GM21619 (cell line): ENCODE data around the gene LRRC7.

ENCODE experiments used
- ATAC-seq: cut with Tn5 transposase; IDR thresholded peaks from one replicate; pipeline ENCODE4 v1.9.1; 2021; ENCODE audit not compliant: unreplicated experiment

The LRRC7 gene

GRCh38 chr1:70153739-70154138 is 586.0 kb downstream of the LRRC7 start:
- ATAC-seq = no peak

- ATAC-seq = no peak
Measured at GRCh38 chr1:70156529-70157120, 588.9 kb downstream of the LRRC7 start.

- no peak for ATAC-seq
Measured at GRCh38 chr1:70164350-70164749, 596.6 kb downstream of the LRRC7 start.

- no peak for ATAC-seq
Measured at GRCh38 chr1:70168283-70168682, 600.6 kb downstream of the LRRC7 start.

- no peak for ATAC-seq
Measured at GRCh38 chr1:70169018-70169839, 601.5 kb downstream of the LRRC7 start.

GRCh38 chr1:70171512-70171911 is 603.8 kb downstream of the LRRC7 start:
- no peak for ATAC-seq
